GM21723 (cell line): Measurements from ENCODE around the gene NR6A1.

Source experiments
- ATAC-seq: cut with Tn5 transposase; IDR thresholded peaks from one replicate; pipeline ENCODE4 v1.9.1; 2021; ENCODE audit warnings: mild to moderate bottlenecking, moderate library complexity; ENCODE audit not compliant: unreplicated experiment

NR6A1 gene

DNA sequence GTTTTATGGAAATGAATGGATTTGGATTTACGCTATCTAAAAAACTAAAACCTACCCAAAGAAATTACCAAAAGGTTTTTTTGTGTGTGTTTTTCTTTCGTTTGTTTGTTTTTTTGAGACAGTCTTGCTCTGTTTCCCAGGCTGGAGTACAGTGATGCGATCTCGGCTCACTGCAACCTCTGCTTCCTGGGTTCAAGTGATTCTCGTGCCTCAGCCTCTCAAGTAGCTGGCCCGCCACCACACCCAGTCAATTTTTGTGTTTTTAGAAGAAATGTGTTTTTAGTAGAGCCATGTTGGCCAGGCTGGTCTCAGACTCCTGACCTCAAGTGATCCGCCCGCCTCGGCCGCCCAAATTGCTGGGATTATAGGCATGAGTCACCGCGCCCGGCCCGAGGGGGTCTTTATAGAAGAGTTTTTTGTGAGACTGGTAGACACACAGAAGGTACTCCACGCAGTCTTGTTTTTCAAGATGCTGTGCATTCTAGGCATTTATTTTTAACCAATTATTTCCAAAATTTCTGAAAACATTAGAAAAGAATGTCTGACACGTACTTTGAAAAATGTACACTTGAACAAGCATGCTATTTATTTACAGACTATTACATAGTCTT, 75.7 kb downstream of the NR6A1 start:
- no peak for ATAC-seq

DNA sequence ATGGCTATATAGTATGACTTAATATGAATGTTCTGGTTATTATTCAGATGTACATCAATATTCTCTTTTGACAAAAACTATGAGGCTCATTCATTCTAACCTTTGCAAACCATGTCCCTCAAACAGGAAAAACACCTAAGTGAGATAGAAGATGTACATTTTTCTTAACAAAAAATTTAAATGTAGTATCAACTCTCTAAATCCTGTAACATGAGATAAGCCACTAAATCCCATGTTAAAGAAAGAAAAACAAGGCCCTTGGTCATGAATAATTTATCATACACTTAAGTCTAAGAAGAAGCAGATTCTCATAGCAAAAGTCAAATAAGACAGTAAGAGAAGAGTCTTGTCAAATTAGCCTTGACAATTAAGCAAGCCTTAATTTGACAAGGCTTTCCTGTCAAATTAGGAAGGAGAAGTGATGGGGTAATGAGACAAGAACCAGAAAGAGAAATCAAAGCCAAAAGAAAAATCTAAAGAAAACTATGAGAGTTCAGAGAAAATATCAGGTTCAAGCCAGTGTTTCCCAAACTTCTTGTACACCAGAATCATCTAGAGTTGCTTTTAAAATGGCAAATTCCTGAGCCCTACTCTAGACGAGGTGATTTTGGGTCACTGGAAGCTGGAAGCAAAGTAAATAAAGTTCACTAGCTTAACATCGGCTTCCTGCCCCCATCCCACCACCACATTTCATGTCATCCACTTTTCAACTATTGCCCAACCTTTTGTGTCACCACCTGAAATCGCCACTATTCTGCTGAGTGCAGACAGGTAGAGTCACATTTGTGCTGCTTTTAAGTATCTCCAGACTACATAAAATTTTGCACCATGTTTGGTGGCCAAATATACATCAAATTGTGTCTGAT, 76.5 kb downstream of the NR6A1 start:
- ATAC-seq, result no peak

DNA sequence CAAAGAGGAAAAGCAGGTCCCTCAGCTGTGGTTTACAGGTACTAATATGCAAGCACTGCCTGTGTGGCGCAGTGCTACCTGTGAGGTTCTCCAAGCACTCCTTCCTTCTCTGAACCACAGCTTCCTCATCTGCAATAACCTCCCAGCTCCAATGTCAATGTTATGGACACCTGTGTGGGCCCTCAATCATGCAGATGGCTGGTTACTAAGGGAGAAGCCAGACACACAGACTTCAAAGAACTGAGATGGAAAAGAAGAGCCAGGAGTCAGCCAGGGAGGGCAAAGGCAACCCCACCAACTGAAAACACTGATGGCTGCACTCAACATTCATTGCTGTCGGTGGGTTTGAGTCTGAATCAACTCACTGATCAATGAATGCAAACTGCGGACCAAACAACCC, 77.7 kb downstream of the NR6A1 start:
- ATAC-seq, result no peak

DNA sequence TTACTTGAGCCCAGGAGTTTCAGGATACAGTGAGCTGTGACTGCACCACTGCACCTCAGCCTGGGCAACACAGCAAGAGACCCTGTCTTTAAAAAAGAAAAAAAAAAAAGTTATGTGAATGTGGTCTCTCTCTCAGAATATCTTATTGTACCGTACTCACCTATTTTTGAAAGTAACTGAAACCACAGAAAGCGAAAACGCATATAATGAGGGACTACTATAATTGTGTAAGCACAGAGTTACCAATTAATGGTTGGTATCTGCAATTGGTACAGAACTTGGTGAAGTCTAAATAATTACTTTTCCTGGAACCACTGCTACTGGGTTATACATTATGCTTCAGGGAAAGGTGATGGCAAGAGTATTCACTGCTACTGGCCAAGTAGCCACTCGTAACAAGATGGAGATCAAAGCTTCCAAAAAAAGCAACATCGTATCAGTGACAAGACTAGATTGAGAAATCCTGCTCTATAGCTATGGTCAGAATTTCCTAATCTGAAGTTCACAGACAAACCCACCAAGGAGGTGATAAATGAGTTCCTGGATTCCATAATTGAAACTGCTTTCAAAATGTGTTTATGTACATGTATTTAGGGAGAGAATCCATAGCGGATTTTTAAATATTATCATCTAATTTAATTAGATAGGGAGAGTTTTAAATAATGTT, 82.7 kb downstream of the NR6A1 start:
- ATAC-seq, result no peak

DNA sequence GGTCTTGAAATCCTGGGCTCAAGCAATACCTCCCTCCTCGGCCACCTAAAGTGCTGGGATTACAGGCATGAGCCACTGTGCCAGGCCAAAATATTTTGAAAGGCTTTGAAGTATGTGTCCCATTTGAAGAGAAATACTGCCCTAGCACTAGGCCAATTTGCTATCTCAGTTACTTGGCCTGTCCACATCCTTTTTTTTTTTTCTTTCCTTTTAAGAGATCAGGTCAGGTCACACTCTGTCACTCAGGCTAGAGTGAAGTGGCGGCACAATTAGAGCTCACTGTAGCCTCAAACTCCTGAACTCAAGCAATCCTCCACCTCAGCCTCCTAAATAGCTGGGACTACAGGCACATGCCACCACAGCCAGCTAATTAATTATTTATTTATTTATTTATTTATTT, 84.2 kb downstream of the NR6A1 start:
- ATAC-seq, result no peak

DNA sequence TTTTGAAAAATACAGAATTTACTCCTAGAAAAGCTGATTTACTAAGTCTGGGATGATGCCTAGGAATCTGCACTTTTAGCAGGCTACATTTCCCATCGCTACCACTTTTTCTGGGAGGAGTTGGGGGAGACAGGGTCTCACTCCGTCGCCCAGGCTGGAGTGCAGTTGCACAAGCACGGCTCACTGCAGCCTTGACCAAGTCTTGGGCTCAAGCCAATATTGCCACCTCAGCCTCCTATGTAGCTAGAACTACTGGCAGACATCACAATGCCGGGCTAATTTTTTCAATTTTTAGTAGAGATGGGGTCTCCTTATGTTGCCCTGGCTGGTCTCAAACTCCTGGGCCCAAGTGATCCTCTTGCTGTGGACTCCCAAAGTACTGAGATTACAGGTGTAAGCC, 85.9 kb downstream of the NR6A1 start:
- no peak for ATAC-seq

DNA sequence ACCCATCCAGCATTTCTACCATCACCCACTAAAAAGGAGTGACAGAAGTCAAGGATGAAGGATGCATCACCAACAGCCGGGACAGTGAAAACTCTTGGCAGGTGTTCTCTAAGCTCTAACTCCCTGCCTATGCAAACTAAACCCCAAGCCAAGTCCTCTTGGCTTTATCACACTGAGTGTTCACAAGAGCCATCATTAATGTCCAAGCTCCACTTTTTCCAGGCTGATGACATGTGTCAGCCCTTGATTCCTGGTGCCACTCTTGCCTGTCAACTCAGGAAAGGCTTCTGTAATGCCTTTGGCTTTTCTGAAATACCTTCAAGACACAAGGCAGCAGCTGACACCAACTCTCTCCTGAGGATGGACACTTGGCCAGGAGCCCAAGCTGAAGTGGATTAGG, 86.9 kb downstream of the NR6A1 start:
- no peak for ATAC-seq

DNA sequence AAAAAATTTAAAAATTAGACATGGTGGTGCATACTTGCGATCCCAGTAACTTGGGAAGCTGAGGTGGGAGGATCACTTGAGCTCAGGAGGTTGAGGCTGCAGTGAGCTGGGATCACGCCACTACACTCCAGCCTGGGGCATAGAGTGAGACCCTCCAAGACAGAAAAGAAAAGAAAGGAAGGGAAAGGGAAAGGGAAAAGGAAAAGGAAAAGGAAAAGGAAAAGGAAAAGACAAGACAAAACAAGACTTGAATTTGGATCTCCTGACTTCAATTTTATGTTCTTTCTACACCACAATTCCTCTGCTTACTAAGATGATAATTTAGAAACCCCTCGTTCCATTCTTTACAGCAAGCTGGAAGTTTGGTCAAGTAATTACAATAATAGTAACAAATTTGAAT, 88.1 kb downstream of the NR6A1 start:
- no peak for ATAC-seq

DNA sequence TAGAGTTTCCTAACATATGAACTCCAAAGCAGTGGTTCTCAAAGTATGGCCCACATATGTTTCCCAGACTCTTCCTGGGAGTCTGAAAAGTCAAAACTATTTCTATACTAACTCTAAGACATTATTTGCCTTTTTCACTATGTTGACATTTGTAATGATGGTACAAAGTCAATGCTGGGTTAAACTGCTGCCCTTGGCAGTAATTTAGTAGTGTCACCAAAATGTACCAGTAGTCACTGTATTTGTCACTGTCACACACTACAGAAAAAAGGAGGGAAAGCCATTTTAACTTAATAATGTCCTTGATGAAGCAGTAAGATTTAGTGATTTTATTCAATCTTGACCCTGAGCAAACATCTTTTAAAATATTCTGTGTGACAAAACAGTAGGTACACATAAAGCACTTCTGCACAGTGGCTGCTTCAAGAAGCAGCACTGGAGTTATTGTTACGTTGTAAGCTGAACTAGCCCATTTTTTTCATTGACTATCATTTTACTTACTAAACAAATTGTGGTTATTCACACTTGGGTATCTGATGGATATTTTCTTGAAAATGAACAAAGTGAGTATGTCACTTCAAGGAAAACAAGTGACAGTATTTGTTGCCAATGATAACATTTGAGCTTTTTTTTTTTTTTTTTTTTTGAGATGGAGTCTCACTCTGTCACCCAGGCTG, 90.3 kb downstream of the NR6A1 start:
- no peak for ATAC-seq

DNA sequence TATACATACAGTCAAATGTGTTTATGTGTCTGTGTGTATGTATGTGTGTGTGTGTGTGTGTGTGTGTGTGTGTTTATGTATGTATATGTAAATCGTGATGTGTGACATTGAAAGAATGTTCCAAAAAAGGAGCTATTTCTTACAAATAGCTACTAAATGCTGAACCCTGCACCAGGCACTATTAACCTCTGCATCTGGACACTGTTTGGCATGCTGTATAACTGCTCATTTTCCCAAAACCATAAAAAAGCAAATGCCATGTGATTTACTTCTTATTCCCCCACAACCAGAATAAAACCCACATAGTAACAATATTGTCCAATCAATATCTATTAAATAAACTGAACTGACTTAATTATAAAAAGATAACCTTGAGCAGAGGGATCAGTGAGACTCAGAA, 91.1 kb downstream of the NR6A1 start:
- ATAC-seq, result no peak

DNA sequence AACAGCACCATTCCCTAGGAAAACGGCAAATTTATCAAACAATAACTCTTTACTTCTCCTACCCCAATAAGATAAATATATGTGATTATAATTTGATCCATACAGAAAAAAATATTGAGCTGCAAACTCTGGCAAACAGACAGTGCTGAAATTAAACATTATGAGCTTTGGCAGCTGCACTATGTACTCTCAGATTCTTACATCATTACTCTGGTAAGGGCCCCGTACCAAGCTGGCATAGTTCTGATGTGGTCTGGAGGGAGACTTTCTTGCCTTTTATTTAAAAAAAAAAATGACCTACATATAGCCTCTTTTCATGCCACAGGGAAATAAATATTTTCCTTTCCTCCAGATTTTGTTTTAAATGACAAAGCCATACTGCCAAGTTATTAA, 95.0 kb downstream of the NR6A1 start:
- ATAC-seq, result no peak

DNA sequence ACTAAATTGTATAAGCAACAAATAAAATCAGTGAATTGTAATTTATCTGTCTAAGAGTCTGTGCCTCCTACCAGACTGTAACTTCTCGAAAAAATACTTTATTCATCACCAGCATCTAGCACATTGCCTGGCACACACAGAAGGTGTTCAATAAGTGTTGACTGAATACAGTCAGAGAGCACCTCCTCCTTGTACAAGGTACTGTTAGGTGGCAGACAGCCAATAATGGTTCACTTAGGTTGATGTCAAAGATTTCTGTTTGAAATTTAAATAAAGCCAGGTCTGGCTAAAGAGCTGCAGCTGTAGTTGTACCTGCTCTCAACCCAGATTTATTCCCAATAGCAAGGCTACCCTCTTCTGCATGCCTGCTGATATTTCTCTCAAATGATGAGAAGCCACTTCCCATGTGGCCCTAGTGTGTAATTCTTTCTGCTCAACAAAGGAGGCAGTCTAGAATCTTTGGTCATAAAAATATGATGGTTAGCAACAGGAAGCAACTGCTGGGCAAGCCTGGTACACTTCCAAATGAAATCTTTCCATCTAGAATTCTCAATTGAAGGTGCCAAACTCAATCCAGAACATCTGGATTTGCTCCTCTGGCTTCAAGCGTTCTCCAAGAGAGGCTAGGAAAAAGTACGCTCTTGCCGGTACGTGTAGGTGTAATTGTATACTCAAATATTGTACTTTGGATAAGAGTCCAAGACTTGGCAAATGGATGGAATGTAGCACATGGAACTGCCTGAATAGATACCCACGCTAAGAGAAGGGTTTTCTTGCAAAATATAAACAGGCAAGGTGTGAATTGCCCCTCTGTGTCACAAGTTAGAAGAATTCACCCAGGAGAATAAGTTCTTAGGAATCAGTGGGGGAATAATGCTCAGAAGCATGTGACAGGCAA, 95.6 kb downstream of the NR6A1 start:
- no peak for ATAC-seq

DNA sequence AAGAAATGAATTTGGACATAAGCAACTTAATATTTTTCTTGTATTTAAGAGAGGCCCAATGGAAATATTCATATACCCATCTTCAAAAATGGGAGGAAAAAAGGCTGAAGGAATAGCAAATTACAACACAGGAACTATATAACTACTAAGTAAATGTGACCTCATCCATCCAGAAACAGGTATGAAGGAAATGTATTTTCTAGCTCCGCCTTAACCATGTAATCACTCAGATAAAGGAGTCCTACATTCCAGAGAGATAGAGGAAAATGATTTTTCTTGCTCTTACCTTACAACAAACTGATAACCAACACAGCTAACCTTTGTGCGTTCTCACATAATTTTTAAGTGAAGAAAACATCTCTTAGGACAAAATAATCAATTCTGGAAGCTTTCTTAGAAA, 96.5 kb downstream of the NR6A1 start:
- no peak for ATAC-seq

DNA sequence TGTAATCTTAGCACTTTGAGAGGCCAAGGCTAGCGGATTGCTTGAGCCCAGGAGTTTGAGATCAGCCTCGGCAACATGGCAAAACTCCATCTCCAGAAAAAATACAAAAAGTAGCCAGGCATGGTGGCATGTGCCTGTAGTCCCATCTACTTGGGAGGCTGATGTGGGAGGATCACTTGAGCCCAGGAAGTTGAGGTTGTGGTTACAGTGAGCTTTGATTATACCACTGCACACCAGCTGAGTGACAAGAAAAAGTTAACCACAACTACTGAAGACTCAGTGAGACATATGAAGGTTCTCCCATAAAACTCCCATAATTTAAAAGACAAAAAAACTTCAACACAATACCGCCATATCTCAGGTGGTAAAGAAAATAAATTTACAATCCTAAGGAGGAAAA, 98.0 kb downstream of the NR6A1 start:
- ATAC-seq, result no peak

DNA sequence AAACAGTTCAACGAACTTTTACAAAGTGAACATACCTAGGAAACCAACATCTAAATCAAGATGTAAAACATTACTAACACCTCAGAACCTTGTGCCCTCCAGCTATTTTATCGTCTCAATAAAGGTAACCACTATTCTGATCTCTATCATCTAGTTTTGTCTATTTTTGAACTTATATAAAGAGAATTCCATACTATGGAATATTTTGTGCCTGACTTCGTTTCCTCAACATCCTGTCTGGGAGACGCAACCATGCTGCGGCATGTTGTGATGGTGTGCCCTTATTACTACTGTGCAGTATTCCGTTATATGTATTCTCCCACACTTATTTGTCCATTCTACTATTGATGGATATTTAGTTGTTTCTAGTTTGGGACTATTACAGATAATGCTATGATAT, 99.2 kb downstream of the NR6A1 start:
- ATAC-seq, result no peak

DNA sequence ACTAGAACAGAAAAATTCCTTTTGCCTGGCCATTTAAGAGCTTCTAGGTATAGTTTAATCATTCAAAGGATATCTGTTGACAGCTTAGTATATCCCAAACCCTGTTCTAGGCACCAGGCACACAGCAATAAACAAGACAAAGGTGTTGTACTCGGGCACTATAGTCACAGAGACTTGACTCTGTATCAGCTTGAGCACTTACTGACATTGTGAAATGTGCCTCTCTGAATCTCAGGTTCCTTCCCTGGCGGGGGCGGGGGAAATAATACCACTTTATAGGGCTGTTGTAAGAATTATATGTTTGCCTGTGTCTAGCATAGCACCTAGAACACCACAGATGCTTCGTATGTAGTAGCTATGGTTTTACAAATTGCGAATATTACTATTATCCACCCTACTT, 104.5 kb downstream of the NR6A1 start:
- ATAC-seq, result no peak

DNA sequence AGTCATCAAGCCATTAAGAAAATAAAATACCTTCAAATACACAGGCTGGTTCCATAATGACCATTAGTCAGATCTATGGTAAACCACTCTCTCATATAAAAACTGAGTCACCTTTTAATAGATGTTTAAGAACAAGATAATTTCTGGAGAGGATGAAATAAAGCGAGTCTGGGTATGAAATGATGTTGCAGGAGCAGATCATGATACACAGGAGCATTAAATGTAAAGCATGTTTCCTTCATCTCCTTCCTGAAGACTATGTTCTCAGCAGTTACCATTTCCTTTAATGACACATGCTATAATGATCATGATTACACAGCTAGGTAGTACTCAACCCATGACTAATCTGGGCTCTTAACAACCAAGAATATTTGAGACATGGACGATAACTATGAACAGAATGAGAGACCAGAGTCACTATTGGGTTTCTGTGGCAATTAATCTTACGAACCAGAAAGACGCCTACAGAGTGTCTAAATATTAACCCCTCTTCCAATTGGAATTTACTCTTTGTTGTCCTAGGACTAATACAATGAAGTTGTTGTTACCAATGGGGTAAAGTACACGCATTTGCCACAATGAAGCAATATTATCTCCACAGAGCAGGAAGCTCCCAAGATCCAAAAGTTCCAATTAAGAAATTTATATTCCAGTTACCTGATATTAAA, 105.6 kb downstream of the NR6A1 start:
- no peak for ATAC-seq

DNA sequence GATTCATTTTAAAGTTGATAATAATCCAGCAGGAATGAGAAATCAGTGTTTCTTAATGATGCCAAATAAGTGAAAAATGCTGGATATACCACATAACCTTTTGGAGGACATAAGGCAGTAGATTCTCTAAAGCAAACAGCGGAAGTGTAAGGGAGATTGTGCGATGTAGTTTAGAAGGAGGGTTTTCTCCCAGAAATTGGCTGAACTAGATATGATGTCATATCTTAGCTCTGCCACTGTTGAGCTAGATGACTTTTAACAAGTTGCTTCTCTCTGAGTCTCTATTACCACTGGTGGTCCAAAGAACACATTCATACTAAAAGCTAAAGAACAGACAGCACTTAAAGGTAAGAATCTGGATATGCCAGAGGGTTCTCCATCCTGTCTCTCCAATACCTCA, 107.0 kb downstream of the NR6A1 start:
- ATAC-seq, result no peak

DNA sequence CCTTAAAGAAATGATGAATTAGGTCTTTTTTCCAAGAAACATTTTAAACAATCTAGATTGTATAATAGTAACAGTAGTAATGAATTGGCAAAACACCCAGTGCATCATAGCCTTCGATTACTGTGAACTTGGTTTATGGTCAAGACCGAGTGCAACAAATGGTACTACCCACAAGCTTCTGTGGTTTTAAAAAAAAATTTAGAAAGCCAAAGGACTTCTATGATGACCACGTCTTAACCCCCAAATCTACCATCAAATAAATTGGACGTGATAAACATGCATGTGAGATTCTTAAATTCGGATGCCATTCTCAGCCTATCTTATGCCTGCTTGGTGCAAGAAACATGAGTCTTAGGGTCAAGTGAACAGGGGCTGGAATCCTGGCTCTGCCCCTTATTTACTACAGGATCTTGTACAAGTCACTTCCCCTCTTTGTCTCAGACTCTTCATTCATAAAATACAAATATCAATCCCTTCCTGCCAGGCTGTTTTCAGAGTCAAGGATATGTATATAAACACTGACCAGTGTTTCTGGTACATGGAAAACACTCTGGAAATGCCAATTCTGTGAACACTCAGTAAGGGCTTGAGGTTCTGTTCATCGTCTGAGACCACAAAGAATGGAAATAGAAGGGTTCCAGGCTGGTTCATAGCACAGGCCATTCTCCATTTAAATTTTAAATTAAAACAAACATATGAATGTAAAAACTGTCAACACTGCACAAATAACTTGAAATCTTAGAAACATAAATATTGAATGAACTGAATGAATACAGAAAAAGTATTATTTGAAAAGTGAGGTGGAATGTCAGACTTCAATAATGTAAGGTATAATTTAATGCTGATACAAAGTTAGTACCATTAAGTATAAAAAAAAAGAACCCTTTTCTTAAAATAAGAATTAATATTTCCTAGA, 107.8 kb downstream of the NR6A1 start:
- no peak for ATAC-seq
